ENCODE results near the gene FANCC. TPM values are rescaled to one million over a fixed set of nuclear protein-coding genes. Genes with fewer than 3 reads are reported as not detected.

Gene FANCC
- total RNA-seq, 1 experiment from 2014 or later, result 12.3 TPM

- no peak for DNase-seq (ENCODE audit: low spot score)
Observed at GRCh38 chr9:95147452-95148207, 169.9 kb downstream of the FANCC start.

- DNase-seq (ENCODE audit: low spot score), result no peak
Observed at GRCh38 chr9:95143591-95144561, 173.6 kb downstream of the FANCC start.

- no peak for DNase-seq (ENCODE audit: low spot score)
Observed at GRCh38 chr9:95142728-95143127, 174.8 kb downstream of the FANCC start.

- DNase-seq (ENCODE audit: low spot score), result no peak
Observed at GRCh38 chr9:95142315-95142714, 175.2 kb downstream of the FANCC start.

- DNase-seq (ENCODE audit: low spot score), result no peak
Observed at GRCh38 chr9:95140821-95141220, 176.7 kb downstream of the FANCC start.

GRCh38 chr9:95139126-95139525 lies 178.4 kb downstream of the FANCC start:
- no peak for DNase-seq (ENCODE audit: low spot score)

- peak; percentile 59 for DNase-seq (ENCODE audit: low spot score)
Observed at GRCh38 chr9:95138474-95138873, 179.0 kb downstream of the FANCC start.

- DNase-seq (ENCODE audit: low spot score), result no peak
Observed at GRCh38 chr9:95137587-95138145, 179.8 kb downstream of the FANCC start.

- no peak for DNase-seq (ENCODE audit: low spot score)
Observed at GRCh38 chr9:95135756-95136155, 181.8 kb downstream of the FANCC start.

- DNase-seq (ENCODE audit: low spot score), result no peak
Observed at GRCh38 chr9:95134457-95134881, 183.0 kb downstream of the FANCC start.

GRCh38 chr9:95133325-95133705 lies 184.2 kb downstream of the FANCC start:
- no peak for DNase-seq (ENCODE audit: low spot score)

- no peak for DNase-seq (ENCODE audit: low spot score)
Observed at GRCh38 chr9:95132366-95133324, 184.9 kb downstream of the FANCC start.

GRCh38 chr9:95131023-95131943 lies 186.2 kb downstream of the FANCC start:
- peak; percentile 55 for DNase-seq (ENCODE audit: low spot score)

GRCh38 chr9:95130484-95130883 lies 187.0 kb downstream of the FANCC start:
- DNase-seq (ENCODE audit: low spot score), result no peak

GRCh38 chr9:95129476-95130291 lies 187.8 kb downstream of the FANCC start:
- no peak for DNase-seq (ENCODE audit: low spot score)

GRCh38 chr9:95128177-95128524 lies 189.4 kb downstream of the FANCC start:
- DNase-seq (ENCODE audit: low spot score), result no peak

GRCh38 chr9:95127249-95128176 lies 190.0 kb downstream of the FANCC start:
- peak; percentile 70 for DNase-seq (ENCODE audit: low spot score)

GRCh38 chr9:95126739-95127138 lies 190.8 kb downstream of the FANCC start:
- no peak for DNase-seq (ENCODE audit: low spot score)

All from H4 (cell line).